Effector CD8-positive, alpha-beta T cell (primary cell): Measurements from ENCODE around the gene CEP120.

ENCODE experiments used
- DNase-seq: peaks from one replicate; lab custom pipeline; 2025; lab: John Stamatoyannopoulos, UW

Gene CEP120

DNA sequence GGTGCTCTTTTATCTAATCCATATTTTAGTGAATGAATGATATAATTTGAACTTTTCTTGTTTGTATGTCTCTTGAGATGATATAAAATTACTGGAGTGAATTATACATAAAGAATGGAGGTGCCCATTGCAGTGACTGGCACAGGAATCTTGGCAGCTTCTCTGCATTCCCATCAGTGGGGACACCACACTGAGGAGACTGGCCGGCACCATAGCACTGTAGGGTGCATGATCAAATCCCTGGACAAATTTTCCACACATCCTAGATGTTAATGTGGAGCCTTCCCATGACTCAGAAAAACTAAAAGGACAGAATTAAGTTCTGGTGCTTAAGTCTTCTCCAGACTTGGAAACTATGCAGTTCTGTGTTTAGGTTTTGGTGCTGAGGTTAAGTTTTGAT, 124.1 kb downstream of the CEP120 start:
- no peak for DNase-seq

GRCh38 chr5:123298335-123299030, 124.7 kb downstream of the CEP120 start:
- no peak for DNase-seq

DNA sequence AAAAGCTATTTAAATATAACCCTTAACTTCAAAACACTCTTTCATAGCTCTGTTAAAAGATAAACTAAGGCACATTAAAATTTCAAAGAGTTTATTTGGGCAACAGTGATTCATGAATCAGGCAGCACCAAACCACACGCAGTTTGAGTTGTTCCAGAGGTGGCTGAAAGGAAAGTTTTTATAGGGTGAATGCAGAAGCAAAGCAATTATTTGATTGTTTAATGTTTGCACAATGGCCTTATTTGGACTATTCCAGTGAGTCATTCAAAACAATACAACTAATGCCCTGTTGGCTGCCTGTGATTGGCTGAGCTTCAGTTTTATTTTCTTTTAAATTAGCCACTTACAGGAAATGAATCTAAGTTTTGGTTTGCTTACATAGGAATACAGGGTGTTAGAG, 125.3 kb downstream of the CEP120 start:
- no peak for DNase-seq

- DNase-seq: no peak
Measured at GRCh38 chr5:123297198-123297831, 125.9 kb downstream of the CEP120 start.
